GM12878 (cell line): ENCODE data around the gene BHLHE41. TPM values are rescaled to one million over a fixed set of nuclear protein-coding genes. Genes with fewer than 3 reads are reported as not detected.
A peak's percentile ranks its signal among the peaks of the same experiment; 100 is the strongest.

ENCODE experiments used
- BHLHE40 ChIP-seq, 2 experiments: fragments of 450-650 bp in 1 of 2; IDR thresholded peaks; 2 replicates each; pipeline ENCODE4 v1.6.1; 2011 to 2017; ENCODE audit warnings: low read depth in 2 of 2, borderline replicate concordance in 1 of 2, improper control_type of control experiment in 1 of 2, low read length in 1 of 2, mild to moderate bottlenecking in 1 of 2
- CBFB ChIP-seq: IDR thresholded peaks from 2 replicates; pipeline ENCODE4 v1.6.1; 2016; ENCODE audit warnings: antibody characterized with exemption, low read depth
- CEBPB ChIP-seq, 2 experiments: fragments of 150-350 bp in 1 of 2; IDR thresholded peaks; 2 replicates each; pipeline ENCODE4 v1.6.1; 2012 to 2014; ENCODE audit warnings: low read depth in 2 of 2, low read length in 2 of 2, borderline replicate concordance in 1 of 2, inconsistent platforms in 1 of 2
- CHD2 ChIP-seq: IDR thresholded peaks from 2 replicates; pipeline ENCODE4 v1.6.1; 2011; ENCODE audit warnings: low read depth, low read length, improper control_type of control experiment, borderline replicate concordance
- CREB1 ChIP-seq: IDR thresholded peaks from 2 replicates; pipeline ENCODE4 v1.6.1; 2012; ENCODE audit warnings: low read depth, mild to moderate bottlenecking, inconsistent platforms
- DPF2 ChIP-seq: fragments of 450-650 bp; IDR thresholded peaks from 2 replicates; pipeline ENCODE4 v1.6.1; 2017; ENCODE audit warnings: mild to moderate bottlenecking
- IKZF2 ChIP-seq, 2 experiments: fragments of 450-650 bp; IDR thresholded peaks; 2 replicates each; pipeline ENCODE4 v1.6.1; 2017; ENCODE audit warnings: mild to moderate bottlenecking in 2 of 2, moderate library complexity in 2 of 2
- IRF4 ChIP-seq: IDR thresholded peaks from 2 replicates; pipeline ENCODE4 v1.6.1; 2011; ENCODE audit warnings: low read depth, low read length
- KLF5 ChIP-seq: fragments of 450-650 bp; IDR thresholded peaks from 2 replicates; pipeline ENCODE4 v1.6.1; 2014; ENCODE audit warnings: mild to moderate bottlenecking; ENCODE audit not compliant: partially characterized antibody
- MEF2B ChIP-seq: fragments of 450-650 bp; IDR thresholded peaks from 2 replicates; pipeline ENCODE4 v1.6.1; 2018; ENCODE audit warnings: mild to moderate bottlenecking, moderate library complexity; ENCODE audit not compliant: partially characterized antibody, poor library complexity, severe bottlenecking
- NR2C1 ChIP-seq: fragments of 450-650 bp; IDR thresholded peaks from 2 replicates; pipeline ENCODE4 v1.6.1; 2017; ENCODE audit warnings: antibody characterized with exemption, mild to moderate bottlenecking, moderate library complexity
- RBBP5 ChIP-seq: fragments of 200-600 bp; sonication (generic); conservative IDR thresholded peaks from 2 replicates; pipeline ENCODE4 v1.6.1; 2016
- ZNF24 ChIP-seq: fragments of 450-650 bp; IDR thresholded peaks from 2 replicates; pipeline ENCODE4 v1.6.1; 2017; ENCODE audit warnings: antibody characterized with exemption, mild to moderate bottlenecking
- polyA plus RNA-seq, 11 experiments: library from polyadenylated mRNA; depleted of rRNA in 4 of 11; unstranded in 6 of 11; stranded (reverse) in 5 of 11; fragments of >200 nt; fragmentation: Nextera tagmentation in 4 of 11; fragmentation: Illumina TruSeq in 1 of 11; extraction: Ambion mirVana in 4 of 11; extraction: Trizol in 1 of 11; gene quantifications; 1 replicate in 1 of 11; 2 replicates in 10 of 11; pipeline versions ENCODE4 v1.2.1 to v1.2.3, GENCODE V29; 2011 to 2016; ENCODE audit warnings: inconsistent platforms in 2 of 11, missing spikeins in 2 of 11, low read depth in 1 of 11
- total RNA-seq, 4 experiments: library from RNA; depleted of rRNA in 3 of 4; stranded (reverse); fragments of >200 nt in 3 of 4; fragmentation: Illumina TruSeq in 1 of 4; extraction: Trizol in 1 of 4; gene quantifications; 2 replicates each; pipeline versions ENCODE4 v1.2.1 to v1.2.3, GENCODE V29; 2013 to 2021
- TF ChIP-seq, protein P1 (sequence below): IDR thresholded peaks from 2 replicates; pipeline ENCODE4 v1.6.1; 2012; ENCODE audit warnings: low read length, inconsistent platforms
- TF ChIP-seq, protein P2 (sequence below): fragments of 450-650 bp; IDR thresholded peaks from 2 replicates; pipeline ENCODE4 v1.6.1; 2018; ENCODE audit warnings: mild to moderate bottlenecking, low read depth, moderate library complexity; ENCODE audit not compliant: partially characterized antibody
- TF ChIP-seq, protein P3 (sequence below): fragments of 450-650 bp; IDR thresholded peaks from 2 replicates; pipeline ENCODE4 v1.6.1; 2017; ENCODE audit warnings: mild to moderate bottlenecking, low read depth, inconsistent platforms; ENCODE audit not compliant: poor library complexity, severe bottlenecking

The BHLHE41 gene
- total and polyA plus RNA-seq, 10 of the 15 experiments (the other 5 are each of a cell fraction or from before 2014, with no cell fraction given), result 0.02 to 1.5 (median 0.07) TPM; not detected in 3

DNA sequence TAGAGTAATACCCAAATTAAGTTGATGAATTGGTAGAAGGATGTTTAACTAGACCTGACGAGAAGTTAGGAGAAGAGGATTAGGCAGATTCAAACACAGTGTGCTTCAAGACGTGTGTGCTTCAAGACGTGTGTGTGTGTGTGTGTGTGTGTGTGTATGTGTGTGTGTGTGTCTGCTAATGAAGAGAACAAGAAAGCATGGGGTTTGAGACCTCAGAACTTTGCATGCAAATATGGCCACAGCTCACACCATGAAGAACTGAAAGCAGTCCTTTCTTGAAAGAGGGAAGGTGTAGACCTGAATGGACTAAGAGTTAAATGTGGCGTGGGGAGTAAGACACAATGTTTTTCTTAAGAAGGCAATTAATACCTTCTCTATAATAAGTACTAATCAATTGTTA lies 38.1 kb upstream of the BHLHE41 start (continued):
- TF ChIP-seq MEF2B (peak; percentile 29), CHD2 (peak; percentile 36; the same call in 1 of the 2 replicates), DPF2 (no peak), ZNF24 (peak; percentile 75), IKZF2 (IDR thresholded peaks at IDR 0.05) (peak; percentile 42 to 78; a peak in 2 of 4 replicates), CREB1 (no peak), IRF4 (peak; percentile 45; the same call in 1 of the 2 replicates), RBBP5 (no peak), CEBPB (IDR thresholded peaks at IDR 0.05; ENCODE audit: borderline replicate concordance in 1 of 2, low read depth in 2 of 2, low read length in 2 of 2) (no peak), CBFB (no peak), BHLHE40 (IDR thresholded peaks at IDR 0.05; ENCODE audit: borderline replicate concordance in 1 of 2, low read depth in 2 of 2, low read length in 1 of 2) (peak in 1 of 2 experiments; percentile 62; a peak in 2 of 4 replicates), NR2C1 (no peak), KLF5 (no peak)
- TF ChIP-seq, protein P1, sequence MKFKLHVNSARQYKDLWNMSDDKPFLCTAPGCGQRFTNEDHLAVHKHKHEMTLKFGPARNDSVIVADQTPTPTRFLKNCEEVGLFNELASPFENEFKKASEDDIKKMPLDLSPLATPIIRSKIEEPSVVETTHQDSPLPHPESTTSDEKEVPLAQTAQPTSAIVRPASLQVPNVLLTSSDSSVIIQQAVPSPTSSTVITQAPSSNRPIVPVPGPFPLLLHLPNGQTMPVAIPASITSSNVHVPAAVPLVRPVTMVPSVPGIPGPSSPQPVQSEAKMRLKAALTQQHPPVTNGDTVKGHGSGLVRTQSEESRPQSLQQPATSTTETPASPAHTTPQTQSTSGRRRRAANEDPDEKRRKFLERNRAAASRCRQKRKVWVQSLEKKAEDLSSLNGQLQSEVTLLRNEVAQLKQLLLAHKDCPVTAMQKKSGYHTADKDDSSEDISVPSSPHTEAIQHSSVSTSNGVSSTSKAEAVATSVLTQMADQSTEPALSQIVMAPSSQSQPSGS, result peak; percentile 55; the same call in 1 of the 2 replicates
- TF ChIP-seq, protein P2, sequence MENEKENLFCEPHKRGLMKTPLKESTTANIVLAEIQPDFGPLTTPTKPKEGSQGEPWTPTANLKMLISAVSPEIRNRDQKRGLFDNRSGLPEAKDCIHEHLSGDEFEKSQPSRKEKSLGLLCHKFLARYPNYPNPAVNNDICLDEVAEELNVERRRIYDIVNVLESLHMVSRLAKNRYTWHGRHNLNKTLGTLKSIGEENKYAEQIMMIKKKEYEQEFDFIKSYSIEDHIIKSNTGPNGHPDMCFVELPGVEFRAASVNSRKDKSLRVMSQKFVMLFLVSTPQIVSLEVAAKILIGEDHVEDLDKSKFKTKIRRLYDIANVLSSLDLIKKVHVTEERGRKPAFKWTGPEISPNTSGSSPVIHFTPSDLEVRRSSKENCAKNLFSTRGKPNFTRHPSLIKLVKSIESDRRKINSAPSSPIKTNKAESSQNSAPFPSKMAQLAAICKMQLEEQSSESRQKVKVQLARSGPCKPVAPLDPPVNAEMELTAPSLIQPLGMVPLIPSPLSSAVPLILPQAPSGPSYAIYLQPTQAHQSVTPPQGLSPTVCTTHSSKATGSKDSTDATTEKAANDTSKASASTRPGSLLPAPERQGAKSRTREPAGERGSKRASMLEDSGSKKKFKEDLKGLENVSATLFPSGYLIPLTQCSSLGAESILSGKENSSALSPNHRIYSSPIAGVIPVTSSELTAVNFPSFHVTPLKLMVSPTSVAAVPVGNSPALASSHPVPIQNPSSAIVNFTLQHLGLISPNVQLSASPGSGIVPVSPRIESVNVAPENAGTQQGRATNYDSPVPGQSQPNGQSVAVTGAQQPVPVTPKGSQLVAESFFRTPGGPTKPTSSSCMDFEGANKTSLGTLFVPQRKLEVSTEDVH, result no peak
- TF ChIP-seq, protein P3, sequence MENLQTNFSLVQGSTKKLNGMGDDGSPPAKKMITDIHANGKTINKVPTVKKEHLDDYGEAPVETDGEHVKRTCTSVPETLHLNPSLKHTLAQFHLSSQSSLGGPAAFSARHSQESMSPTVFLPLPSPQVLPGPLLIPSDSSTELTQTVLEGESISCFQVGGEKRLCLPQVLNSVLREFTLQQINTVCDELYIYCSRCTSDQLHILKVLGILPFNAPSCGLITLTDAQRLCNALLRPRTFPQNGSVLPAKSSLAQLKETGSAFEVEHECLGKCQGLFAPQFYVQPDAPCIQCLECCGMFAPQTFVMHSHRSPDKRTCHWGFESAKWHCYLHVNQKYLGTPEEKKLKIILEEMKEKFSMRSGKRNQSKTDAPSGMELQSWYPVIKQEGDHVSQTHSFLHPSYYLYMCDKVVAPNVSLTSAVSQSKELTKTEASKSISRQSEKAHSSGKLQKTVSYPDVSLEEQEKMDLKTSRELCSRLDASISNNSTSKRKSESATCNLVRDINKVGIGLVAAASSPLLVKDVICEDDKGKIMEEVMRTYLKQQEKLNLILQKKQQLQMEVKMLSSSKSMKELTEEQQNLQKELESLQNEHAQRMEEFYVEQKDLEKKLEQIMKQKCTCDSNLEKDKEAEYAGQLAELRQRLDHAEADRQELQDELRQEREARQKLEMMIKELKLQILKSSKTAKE, result no peak
